Body of pancreas (tissue), 4 donors: ENCODE measurements around the gene CHEK1. TPM values are rescaled to one million over a fixed set of nuclear protein-coding genes. Genes with fewer than 3 reads are reported as not detected.

Experiments used
- ATAC-seq: fragments of 150-250 bp; one replicate; pipeline ENCODE4 v1.9.1; 2016
- DNase-seq, 4 donors: peaks; one replicate each; pipeline ENCODE4 v3.0.0-alpha.2; 2019
- H3K27ac ChIP-seq, 4 donors: fragments of 200-600 bp; sonication (generic); 1 replicate in 3 of 4; 2 replicates in 1 of 4; pipeline versions ENCODE4 v1.5.1 to v1.6.1; 2016 to 2019; ENCODE audit warnings: mild to moderate bottlenecking in 1 of 4, mixed read lengths in 1 of 4, moderate library complexity in 1 of 4
- H3K27me3 ChIP-seq, 2 donors: fragments of 200-600 bp; sonication (generic); one replicate each; pipeline ENCODE4 v1.6.0; 2016; ENCODE audit warnings: mild to moderate bottlenecking in 1 of 2
- H3K36me3 ChIP-seq, 2 donors: fragments of 200-600 bp; sonication (generic); replicated peaks in 1 of 2; 2 replicates each; pipeline ENCODE4 v1.5.1; 2016; ENCODE audit warnings: low read depth in 2 of 2; ENCODE audit not compliant: insufficient read depth in 1 of 2
- H3K4me1 ChIP-seq: fragments of 200-600 bp; sonication (generic); one replicate; pipeline ENCODE4 v1.6.0; 2016
- H3K4me3 ChIP-seq, 2 donors: fragments of 200-600 bp; sonication (generic); 1 replicate in 1 of 2; 2 replicates in 1 of 2; pipeline ENCODE4 v1.5.1; 2016 to 2019
- H3K9me3 ChIP-seq, 3 donors: fragments of 200-600 bp; sonication (generic); 1 replicate in 2 of 3; 2 replicates in 1 of 3; pipeline ENCODE4 v1.5.1; 2016
- POLR2A ChIP-seq, 3 donors: fragments of 450-650 bp; IDR thresholded peaks; one replicate each; pipeline ENCODE4 v1.6.1; 2016; ENCODE audit warnings: antibody characterized with exemption in 3 of 3, mild to moderate bottlenecking in 2 of 3
- WGBS, 2 donors: methylation state at CpG; one replicate each; pipeline ENCODE4 v1.1.5; 2017; 5-methylcytosine and 5-hydroxymethylcytosine counted together
- intact Hi-C: fragments of 100-400 bp; cut with DNase I; formaldehyde crosslinking; loops from one replicate; pipeline ENCODE4 v1.15.1; 2023
- total RNA-seq, 2 donors: library from RNA; depleted of rRNA; stranded (reverse); fragments of >200 nt; gene quantifications; one replicate each; pipeline ENCODE4 v1.1.0, GENCODE V29; 2016
- TF ChIP-seq, protein P1 (sequence below), 7 experiments: fragments of 450-650 bp in 4 of 7; fragments of 200-600 bp in 3 of 7; sonication (generic) in 3 of 7; IDR thresholded peaks; one replicate each; pipeline ENCODE4 v1.5.1; 2016 to 2019; ENCODE audit warnings: antibody characterized with exemption in 7 of 7

The CHEK1 gene
- total RNA-seq, 2 donors from 2014 or later: 0.33 to 1.8 TPM

DNA sequence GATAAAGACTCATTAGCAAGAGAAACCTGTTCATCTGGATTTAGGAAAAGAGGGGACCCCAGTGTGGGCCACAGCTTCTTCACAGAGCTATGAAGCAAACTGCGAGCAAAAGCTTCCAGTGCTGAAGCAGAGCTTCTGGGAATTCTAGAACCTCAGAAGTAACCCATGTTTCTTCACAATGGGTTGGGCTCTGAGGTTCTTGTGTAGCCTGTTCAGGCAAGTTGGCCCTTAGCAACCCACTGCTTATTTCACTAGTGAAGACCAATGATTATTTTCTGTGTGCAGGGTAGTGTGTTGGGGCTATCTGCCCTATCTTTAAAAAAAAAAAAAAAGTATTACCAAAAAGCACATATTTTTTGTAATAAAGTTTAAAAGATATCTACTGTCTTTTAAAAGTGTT is 55.8 kb downstream of the CHEK1 start, which contains the start of gene ACRV1:
ACRV1 (minus strand) TSS at position 101 of the 400 bp plus-strand sequence; CDS start at position 34, 67 bp downstream.
- no peak for ATAC-seq
- Histone ChIP-seq H3K4me3 (no peak within 1 kb of the TSS), H3K36me3 (no peaks in the 10 kb centered on the region), H3K27ac (no peak within 1 kb of the TSS), H3K9me3 (no peaks in the 10 kb centered on the region), H3K27me3 (no peaks in the 10 kb centered on the region), H3K4me1 (no peaks in the 10 kb centered on the region)
- intact Hi-C loops: no loop called here
- no peak for DNase-seq
- WGBS, 2 donors: 83 to 100% methylated on average over 1 of the region's 1 CpG
- no peak for TF ChIP-seq POLR2A (IDR thresholded peaks at IDR 0.05)
- TF ChIP-seq, protein P1, sequence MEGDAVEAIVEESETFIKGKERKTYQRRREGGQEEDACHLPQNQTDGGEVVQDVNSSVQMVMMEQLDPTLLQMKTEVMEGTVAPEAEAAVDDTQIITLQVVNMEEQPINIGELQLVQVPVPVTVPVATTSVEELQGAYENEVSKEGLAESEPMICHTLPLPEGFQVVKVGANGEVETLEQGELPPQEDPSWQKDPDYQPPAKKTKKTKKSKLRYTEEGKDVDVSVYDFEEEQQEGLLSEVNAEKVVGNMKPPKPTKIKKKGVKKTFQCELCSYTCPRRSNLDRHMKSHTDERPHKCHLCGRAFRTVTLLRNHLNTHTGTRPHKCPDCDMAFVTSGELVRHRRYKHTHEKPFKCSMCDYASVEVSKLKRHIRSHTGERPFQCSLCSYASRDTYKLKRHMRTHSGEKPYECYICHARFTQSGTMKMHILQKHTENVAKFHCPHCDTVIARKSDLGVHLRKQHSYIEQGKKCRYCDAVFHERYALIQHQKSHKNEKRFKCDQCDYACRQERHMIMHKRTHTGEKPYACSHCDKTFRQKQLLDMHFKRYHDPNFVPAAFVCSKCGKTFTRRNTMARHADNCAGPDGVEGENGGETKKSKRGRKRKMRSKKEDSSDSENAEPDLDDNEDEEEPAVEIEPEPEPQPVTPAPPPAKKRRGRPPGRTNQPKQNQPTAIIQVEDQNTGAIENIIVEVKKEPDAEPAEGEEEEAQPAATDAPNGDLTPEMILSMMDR (IDR thresholded peaks at IDR 0.05): no peak

DNA sequence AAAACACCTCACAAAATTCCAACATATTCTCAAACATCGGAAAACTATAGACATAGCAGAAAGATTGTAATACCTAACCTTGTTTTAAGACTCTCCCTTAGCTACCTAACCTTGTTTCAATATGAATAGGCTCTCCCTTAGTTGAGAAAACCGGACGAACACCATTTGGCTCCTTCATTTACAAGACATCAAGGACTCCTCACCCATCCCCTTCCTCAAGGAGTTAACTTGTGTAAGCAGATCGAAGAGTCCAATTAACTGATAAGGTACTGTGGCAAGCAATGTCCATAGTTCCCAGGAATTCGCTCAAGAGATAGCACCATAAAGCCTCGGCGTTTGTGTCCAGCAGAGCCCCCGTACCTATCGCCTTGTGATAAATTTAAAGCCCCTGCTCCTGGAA is 60.3 kb downstream of the CHEK1 start:
- intact Hi-C loops: no loop called here
- no peak overlapping the region for H3K27ac ChIP-seq
- ATAC-seq: no peak
- H3K9me3 ChIP-seq: no peaks in the 10 kb centered on the region
- WGBS, 2 donors: 31 to 39% methylated on average over 9 of the region's 9 CpGs
- no peak for DNase-seq
- TF ChIP-seq, protein P1 (IDR thresholded peaks at IDR 0.05): no peak
- TF ChIP-seq POLR2A (IDR thresholded peaks at IDR 0.05): no peak
- no peaks in the 10 kb centered on the region for H3K27me3 ChIP-seq
- no peaks in the 10 kb centered on the region for H3K4me1 ChIP-seq
- no peaks in the 10 kb centered on the region for H3K36me3 ChIP-seq
- no peak overlapping the region for H3K4me3 ChIP-seq

DNA sequence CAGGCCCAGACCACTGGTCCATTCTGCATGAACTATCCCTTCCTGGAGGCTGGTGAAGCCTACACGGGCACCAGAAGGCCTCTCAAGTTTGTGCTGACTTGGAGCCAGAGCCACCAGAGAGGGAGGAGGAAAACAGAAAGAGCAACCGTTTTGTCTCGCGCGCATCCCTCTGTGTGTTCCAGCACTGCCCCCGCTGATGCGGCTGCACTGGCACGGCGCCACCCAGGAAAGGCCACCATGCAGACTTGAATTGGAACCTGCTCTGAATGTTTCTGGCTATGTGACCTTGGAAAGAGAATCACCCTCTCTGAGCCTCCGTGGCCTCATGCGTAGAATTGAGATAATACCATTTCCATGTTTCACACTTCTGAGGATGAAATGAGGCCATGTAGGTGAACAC is 63.1 kb downstream of the CHEK1 start:
- H3K9me3 ChIP-seq: no peaks in the 10 kb centered on the region
- 89 to 94% methylated on average over 10 to 11 of the region's 11 CpGs for WGBS, 2 donors
- H3K36me3 ChIP-seq: no peaks in the 10 kb centered on the region
- no peak for TF ChIP-seq POLR2A (IDR thresholded peaks at IDR 0.05)
- TF ChIP-seq, protein P1 (IDR thresholded peaks at IDR 0.05): no peak
- no peak overlapping the region for H3K4me3 ChIP-seq
- ATAC-seq (no peak), DNase-seq (no peak)
- no peaks in the 10 kb centered on the region for H3K4me1 ChIP-seq
- H3K27ac ChIP-seq: no peak overlapping the region
- no peaks in the 10 kb centered on the region for H3K27me3 ChIP-seq
- intact Hi-C loops: no loop called here

DNA sequence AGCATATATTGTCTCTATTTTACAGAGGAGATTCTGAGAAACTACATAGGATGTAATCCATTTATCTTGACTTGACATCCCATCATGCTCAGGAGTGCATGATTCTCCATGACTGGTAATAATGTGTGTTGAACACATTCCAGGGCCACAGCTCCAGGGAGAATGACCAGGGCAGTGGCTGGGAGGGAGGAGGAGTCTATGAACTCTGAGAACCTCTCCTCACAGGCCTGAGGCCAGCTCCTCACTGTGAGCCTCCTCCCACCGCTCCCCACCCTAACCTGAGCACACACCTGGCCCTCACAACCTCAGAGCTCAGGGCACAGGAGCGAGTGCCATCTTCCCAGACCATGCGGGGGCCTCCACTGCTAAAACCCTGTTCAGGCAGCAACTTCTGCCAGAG is 63.7 kb downstream of the CHEK1 start:
- ATAC-seq: no peak
- intact Hi-C loops: no loop called here
- no peak for TF ChIP-seq POLR2A (IDR thresholded peaks at IDR 0.05)
- TF ChIP-seq, protein P1 (IDR thresholded peaks at IDR 0.05): no peak
- H3K4me1 ChIP-seq: no peaks in the 10 kb centered on the region
- no peaks in the 10 kb centered on the region for H3K9me3 ChIP-seq
- no peak overlapping the region for H3K4me3 ChIP-seq
- no peaks in the 10 kb centered on the region for H3K36me3 ChIP-seq
- DNase-seq: no peak
- WGBS, 2 donors: 91 to 100% methylated on average over 1 to 3 of the region's 3 CpGs
- no peaks in the 10 kb centered on the region for H3K27me3 ChIP-seq
- no peak overlapping the region for H3K27ac ChIP-seq

DNA sequence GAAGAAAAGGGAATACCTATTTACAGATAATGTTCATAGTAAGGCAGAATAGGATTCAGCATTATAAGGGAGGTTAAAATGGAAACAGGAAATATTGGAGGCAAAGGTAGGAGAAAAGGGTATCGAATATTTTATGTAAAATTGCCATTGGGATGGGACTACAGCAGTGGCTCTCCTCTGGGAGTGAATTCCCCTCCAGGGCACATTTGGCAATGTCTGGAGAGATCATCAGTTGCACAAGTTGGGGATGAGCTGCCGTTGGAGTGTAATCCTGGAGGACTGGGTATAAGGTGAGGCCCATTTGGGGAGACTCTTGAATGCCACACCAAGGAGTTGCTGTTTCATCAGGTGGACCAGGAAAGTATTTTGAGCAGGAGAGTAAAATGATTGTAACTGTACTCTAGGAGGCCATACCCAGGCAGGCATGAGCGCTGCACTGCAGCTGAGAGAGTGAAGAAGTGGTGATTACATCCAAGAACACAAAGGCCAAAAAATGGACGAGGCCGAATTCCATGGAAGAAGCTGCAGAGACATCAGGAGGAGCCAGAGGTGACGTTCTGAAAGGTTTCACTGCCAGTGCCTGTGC is 64.4 kb downstream of the CHEK1 start:
- Histone ChIP-seq H3K27me3 (no peaks in the 10 kb centered on the region), H3K4me3 (no peak overlapping the region), H3K36me3 (no peaks in the 10 kb centered on the region), H3K9me3 (no peaks in the 10 kb centered on the region), H3K27ac (no peak overlapping the region), H3K4me1 (no peaks in the 10 kb centered on the region)
- intact Hi-C loops: no loop called here
- 72 to 80% methylated on average over 6 of the region's 6 CpGs for WGBS, 2 donors
- no peak for DNase-seq
- ATAC-seq: no peak
- TF ChIP-seq, protein P1 (IDR thresholded peaks at IDR 0.05): no peak
- TF ChIP-seq POLR2A (IDR thresholded peaks at IDR 0.05): no peak
